ENCODE measurements around the gene MEF2A.

- TF ChIP-seq EZH2 (IDR thresholded peaks at IDR 0.05), result no peak
- TF ChIP-seq POLR2AphosphoS5 (IDR thresholded peaks at IDR 0.05; ENCODE audit: borderline replicate concordance, low read depth, low read length), result no peak
- TF ChIP-seq FOXP2 (optimal IDR thresholded peaks at IDR 0.05; ENCODE audit: control extremely low read depth, extremely low read length, insufficient read depth), result no peak
Measured at GRCh38 chr15:99656205-99656604, 90.4 kb downstream of the MEF2A start.

Measured in SK-N-MC (cell line).